Keratinocyte (primary cell): ENCODE results near the gene HEPACAM. TPM values are rescaled to one million over a fixed set of nuclear protein-coding genes. Genes with fewer than 3 reads are reported as not detected.

Source experiments
- DNase-seq: peaks from one replicate; pipeline ENCODE4 v3.0.0-alpha.2; 2011; ENCODE audit warnings: low read depth, missing footprints, low spot score
- FAIRE-seq: peaks from 2 replicates; lab custom pipeline; 2011; peaks lifted over from hg19 to GRCh38; lab: Jason Lieb, UNC
- H2AFZ ChIP-seq: 2 replicates; pipeline ENCODE4 v1.6.0; 2012; ENCODE audit warnings: low read length, control low read depth, inconsistent platforms; ENCODE audit not compliant: control insufficient read depth
- H3K27ac ChIP-seq: 2 replicates; pipeline ENCODE4 v1.5.1; 2011; ENCODE audit warnings: low read length; ENCODE audit not compliant: control insufficient read depth, insufficient read depth
- H3K27me3 ChIP-seq: 3 replicates; pipeline ENCODE4 v1.6.0; 2011; ENCODE audit warnings: low read length; ENCODE audit not compliant: control insufficient read depth, insufficient read depth; ENCODE audit errors: extremely low read depth
- H3K36me3 ChIP-seq, 2 experiments: 2 replicates in 1 of 2; 3 replicates in 1 of 2; pipeline ENCODE4 v1.5.1; 2011; ENCODE audit warnings: low read length in 2 of 2, mild to moderate bottlenecking in 1 of 2; ENCODE audit not compliant: control insufficient read depth in 2 of 2, insufficient read depth in 2 of 2; ENCODE audit errors: extremely low read depth in 1 of 2
- H3K4me1 ChIP-seq: 3 replicates; pipeline ENCODE4 v1.5.1; 2011; ENCODE audit warnings: low read length; ENCODE audit not compliant: control insufficient read depth, insufficient read depth; ENCODE audit errors: extremely low read depth
- H3K4me2 ChIP-seq: 3 replicates; pipeline ENCODE4 v1.6.0; 2011; ENCODE audit warnings: low read depth, low read length; ENCODE audit not compliant: control insufficient read depth, insufficient read depth; ENCODE audit errors: extremely low read depth
- H3K4me3 ChIP-seq, 3 experiments: fragments of 200-600 bp in 1 of 3; sonication (generic) in 1 of 3; 2 replicates in 2 of 3; 3 replicates in 1 of 3; pipeline ENCODE4 v1.5.1; 2011 to 2016; ENCODE audit warnings: low read length in 3 of 3, mild to moderate bottlenecking in 3 of 3, control low read depth in 2 of 3, inconsistent platforms in 1 of 3, low read depth in 1 of 3, mixed read lengths in 1 of 3, mixed run types in 1 of 3, moderate library complexity in 1 of 3; ENCODE audit not compliant: control insufficient read depth in 2 of 3, insufficient read depth in 2 of 3; ENCODE audit errors: extremely low read depth in 1 of 3
- H3K79me2 ChIP-seq: 2 replicates; pipeline ENCODE4 v1.6.0; 2012; ENCODE audit warnings: low read length; ENCODE audit not compliant: control insufficient read depth, insufficient read depth
- H3K9ac ChIP-seq: 3 replicates; pipeline ENCODE4 v1.6.0; 2011; ENCODE audit warnings: low read length; ENCODE audit not compliant: control insufficient read depth, insufficient read depth; ENCODE audit errors: extremely low read depth
- H3K9me1 ChIP-seq: 3 replicates; pipeline ENCODE4 v1.6.0; 2011; ENCODE audit warnings: low read length; ENCODE audit not compliant: control insufficient read depth, insufficient read depth; ENCODE audit errors: extremely low read depth
- H3K9me3 ChIP-seq: 2 replicates; pipeline ENCODE4 v1.5.1; 2012; ENCODE audit warnings: low read depth, low read length; ENCODE audit not compliant: control insufficient read depth
- H4K20me1 ChIP-seq: 3 replicates; pipeline ENCODE4 v1.6.0; 2011; ENCODE audit warnings: low read length; ENCODE audit not compliant: control insufficient read depth, insufficient read depth; ENCODE audit errors: extremely low read depth
- CTCF ChIP-seq, 3 experiments: IDR thresholded peaks in 1 of 3; conservative IDR thresholded peaks in 1 of 3; optimal IDR thresholded peaks in 1 of 3; 2 replicates in 2 of 3; 3 replicates in 1 of 3; pipeline versions ENCODE3 to v1.5.1; 2011; ENCODE audit warnings: low read length in 3 of 3, mild to moderate bottlenecking in 3 of 3, moderate library complexity in 2 of 3, control low read depth in 1 of 3, inconsistent platforms in 1 of 3; ENCODE audit not compliant: insufficient read depth in 2 of 3; ENCODE audit errors: extremely low read depth in 1 of 3
- EZH2 ChIP-seq: IDR thresholded peaks from one replicate; pipeline ENCODE4 v1.6.1; 2012; ENCODE audit warnings: inconsistent platforms, mild to moderate bottlenecking, low read length, moderate library complexity
- dilution Hi-C: fragments of 300-500 bp; cut with MboI; formaldehyde crosslinking; loops from one replicate; pipeline ENCODE4 v1.7.0; 2020; ENCODE audit warnings: low sequenced_read_pairs; ENCODE audit not compliant: extremely low pct_ligation_motif_present
- polyA plus RNA-seq, 5 experiments: library from polyadenylated mRNA; depleted of rRNA in 3 of 5; stranded (reverse) in 3 of 5; stranded (forward) in 1 of 5; unstranded in 1 of 5; fragments of >200 nt; gene quantifications; 1 replicate in 1 of 5; 2 replicates in 3 of 5; 3 replicates in 1 of 5; pipeline versions ENCODE4 v1.2.1 to v1.2.3, GENCODE V29; 2011 to 2012; ENCODE audit warnings: missing spikeins in 2 of 5, low read depth in 1 of 5, low replicate concordance in 1 of 5

Gene HEPACAM
- polyA plus RNA-seq, 1 donor (not counting 4 experiments of a cell fraction or from before 2014, with no cell fraction given), result not detected

GRCh38 chr11:124918950-124919349 is 16.9 kb downstream of the HEPACAM start, which contains the start of gene HEPN1:
Gene HEPN1 (plus strand): TSS chr11:124919250.
- dilution Hi-C loops, result no loop called here
- FAIRE-seq, result no peak

GRCh38 chr11:124917115-124917637 is 18.7 kb downstream of the HEPACAM start:
- Histone ChIP-seq H3K9me3 (no peaks in the 10 kb centered on the region), H3K27me3 (peaks cover 12% of the 10 kb centered on the region), H3K4me3 (no peak overlapping the region), H3K79me2 (no peaks in the 10 kb centered on the region), H4K20me1 (no peaks in the 10 kb centered on the region), H3K9ac (no peak overlapping the region), H3K4me1 (no peaks in the 10 kb centered on the region), H3K36me3 (no peaks in the 10 kb centered on the region), H3K9me1 (no peaks in the 10 kb centered on the region), H3K4me2 (no peak overlapping the region), H3K27ac (no peak overlapping the region), H2AFZ (no peak overlapping the region)
- DNase-seq (no peak), FAIRE-seq (no peak)
- dilution Hi-C loops, result no loop called here
- TF ChIP-seq EZH2, result no peak
- peak in 1 of 3 experiments; percentile 10 for TF ChIP-seq CTCF (optimal IDR thresholded peaks at IDR 0.05 in 1 of 3, IDR thresholded peaks at IDR 0.05 in 1 of 3, conservative IDR thresholded peaks at IDR 0.05 in 1 of 3; ENCODE audit: extremely low read depth in 1 of 3, insufficient read depth in 2 of 3, low read length in 3 of 3)

More at GRCh38 chr11:124918950-124919349, 16.9 kb downstream of the HEPACAM start, which contains the start of gene HEPN1:
- Histone ChIP-seq H3K79me2 (no peaks in the 10 kb centered on the region), H3K4me1 (no peaks in the 10 kb centered on the region), H3K27me3 (peaks cover 16% of the 10 kb centered on the region), H3K27ac (no peak within 1 kb of the TSS), H3K4me2 (no peak within 1 kb of the TSS), H2AFZ (no peak within 1 kb of the TSS), H3K9me1 (no peaks in the 10 kb centered on the region), H3K4me3 (no peak within 1 kb of the TSS), H4K20me1 (no peaks in the 10 kb centered on the region), H3K9me3 (no peaks in the 10 kb centered on the region), H3K9ac (no peak within 1 kb of the TSS), H3K36me3 (no peaks in the 10 kb centered on the region)
- TF ChIP-seq CTCF (optimal IDR thresholded peaks at IDR 0.05 in 1 of 3, IDR thresholded peaks at IDR 0.05 in 1 of 3, conservative IDR thresholded peaks at IDR 0.05 in 1 of 3; ENCODE audit: extremely low read depth in 1 of 3, insufficient read depth in 2 of 3, low read length in 3 of 3) (no peak), EZH2 (no peak)
- no peak for DNase-seq
